GM23248 (cell line): ENCODE data around the gene PDE6C. TPM values are rescaled to one million over a fixed set of nuclear protein-coding genes. Genes with fewer than 3 reads are reported as not detected.

ENCODE experiments used
- DNase-seq: peaks from one replicate; pipeline ENCODE4 v3.0.0-alpha.2; 2015
- H2AFZ ChIP-seq: fragments of 200-600 bp; sonication (generic); 2 replicates; pipeline ENCODE4 v1.6.1; 2016; ENCODE audit warnings: antibody characterized with exemption
- H3F3A ChIP-seq: fragments of 200-600 bp; sonication (generic); 2 replicates; pipeline ENCODE4 v1.6.1; 2016; ENCODE audit warnings: mild to moderate bottlenecking, antibody characterized with exemption, mixed run types; ENCODE audit not compliant: insufficient read depth
- H3K27ac ChIP-seq: fragments of 200-600 bp; sonication (generic); 2 replicates; pipeline ENCODE4 v1.5.1; 2016; ENCODE audit warnings: mild to moderate bottlenecking
- H3K27me3 ChIP-seq: fragments of 200-600 bp; sonication (generic); replicated peaks from 2 replicates; pipeline ENCODE4 v1.6.1; 2016; ENCODE audit warnings: mild to moderate bottlenecking; ENCODE audit not compliant: insufficient read depth
- H3K36me3 ChIP-seq: fragments of 200-600 bp; sonication (generic); 2 replicates; pipeline ENCODE4 v1.6.1; 2016; ENCODE audit warnings: low read depth, mild to moderate bottlenecking
- H3K4me1 ChIP-seq: fragments of 200-600 bp; sonication (generic); 2 replicates; pipeline ENCODE4 v1.6.1; 2016; ENCODE audit warnings: mild to moderate bottlenecking; ENCODE audit not compliant: insufficient read depth
- H3K4me2 ChIP-seq: fragments of 200-600 bp; sonication (generic); one replicate; pipeline ENCODE4 v1.6.1; 2016; ENCODE audit warnings: mild to moderate bottlenecking; ENCODE audit not compliant: unreplicated experiment
- H3K4me3 ChIP-seq: fragments of 200-600 bp; sonication (generic); 2 replicates; pipeline ENCODE4 v1.5.1; 2016; ENCODE audit warnings: mild to moderate bottlenecking
- H3K79me2 ChIP-seq: fragments of 200-600 bp; sonication (generic); 2 replicates; pipeline ENCODE4 v1.6.1; 2016; ENCODE audit warnings: mild to moderate bottlenecking; ENCODE audit not compliant: insufficient read depth
- H3K9ac ChIP-seq: fragments of 200-600 bp; sonication (generic); 2 replicates; pipeline ENCODE4 v1.6.1; 2016; ENCODE audit warnings: mild to moderate bottlenecking
- H3K9me2 ChIP-seq: fragments of 200-600 bp; sonication (generic); 2 replicates; pipeline ENCODE4 v1.6.1; 2016; ENCODE audit warnings: mixed run types, mild to moderate bottlenecking, moderate library complexity; ENCODE audit not compliant: insufficient read depth
- H3K9me3 ChIP-seq: fragments of 200-600 bp; sonication (generic); one replicate; pipeline ENCODE4 v1.6.1; 2017; ENCODE audit warnings: low read depth
- H4K20me1 ChIP-seq: fragments of 200-600 bp; sonication (generic); 2 replicates; pipeline ENCODE4 v1.6.0; 2016; ENCODE audit not compliant: insufficient read depth
- EZH2 ChIP-seq: fragments of 200-600 bp; sonication (generic); IDR thresholded peaks from 2 replicates; pipeline ENCODE4 v1.6.1; 2018; ENCODE audit warnings: antibody characterized with exemption, mild to moderate bottlenecking; ENCODE audit not compliant: insufficient read depth, poor library complexity, severe bottlenecking
- EZH2phosphoT487 ChIP-seq: fragments of 200-600 bp; sonication (generic); IDR thresholded peaks from 2 replicates; pipeline ENCODE4 v1.6.1; 2018; ENCODE audit warnings: antibody characterized with exemption, moderate library complexity, mild to moderate bottlenecking, low read depth; ENCODE audit not compliant: insufficient read depth
- WGBS, 2 experiments: methylation state at CpG; one replicate each; pipeline ENCODE4 v1.1.6; 2015 to 2017; ENCODE audit warnings: low lambda C conversion rate in 2 of 2, low coverage in 1 of 2; ENCODE audit errors: missing lambda C conversion rate in 2 of 2; 5-methylcytosine and 5-hydroxymethylcytosine counted together
- in situ Hi-C: fragments of 300-500 bp; cut with MboI; formaldehyde crosslinking; loops from 2 replicates; pipeline ENCODE4 v1.15.0; 2020
- polyA plus RNA-seq: library from polyadenylated mRNA; unstranded; fragments of >200 nt; fragmentation: Nextera tagmentation; extraction: Ambion mirVana; gene quantifications from 2 replicates; pipeline ENCODE4 v1.2.1, GENCODE V29; 2016
- total RNA-seq: library from RNA; depleted of rRNA; stranded (reverse); fragments of >200 nt; shearing (Covaris generic); gene quantifications from 2 replicates; pipeline ENCODE4 v1.2.3, GENCODE V29; 2014; rRNA removed

PDE6C gene
- total and polyA plus RNA-seq, 2 experiments from 2014 or later, result not detected

DNA sequence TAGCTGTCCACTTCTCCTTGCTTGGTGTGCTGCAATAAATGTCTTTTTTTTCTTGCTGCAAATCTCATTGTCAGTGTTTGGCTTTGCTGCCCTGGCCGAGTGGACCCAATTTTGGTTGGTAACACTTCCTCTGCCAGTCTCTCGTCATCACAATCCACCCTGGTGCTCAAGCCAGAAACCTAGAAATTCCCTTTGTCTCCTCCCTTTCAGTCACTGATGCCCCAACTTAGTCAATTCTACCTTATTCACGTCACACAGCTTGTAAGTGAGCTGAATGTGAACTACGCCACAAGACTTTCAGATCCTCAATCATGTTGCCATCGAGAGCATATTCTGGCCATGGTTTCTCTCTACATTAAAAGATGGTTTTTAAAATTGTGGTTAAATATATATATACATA lies 103.0 kb downstream of the PDE6C start:
- Histone ChIP-seq H3K9ac (no peak overlapping the region), H3K4me2 (no peak overlapping the region), H3K4me1 (no peaks in the 10 kb centered on the region), H3K9me2 (no peaks in the 10 kb centered on the region), H3K9me3 (no peaks in the 10 kb centered on the region), H3K27ac (no peak overlapping the region), H3K4me3 (no peak overlapping the region), H3K27me3 (0 out of 2 replicates have a peak, but pooled peaks cover 4% of the 10 kb centered on the region), H3K36me3 (no peaks in the 10 kb centered on the region), H3F3A (no peaks in the 10 kb centered on the region), H2AFZ (no peak overlapping the region), H4K20me1 (no peaks in the 10 kb centered on the region), H3K79me2 (no peaks in the 10 kb centered on the region)
- no peak for DNase-seq
- TF ChIP-seq EZH2phosphoT487, result no peak
- TF ChIP-seq EZH2, result no peak
- in situ Hi-C loops, result no loop called here
- WGBS, 2 experiments, result 45 to 48% methylated on average over 5 of the region's 5 CpGs

Other genes starting within 250 kb of the PDE6C start
- 256 and 261 TPM in 2 replicates for gene MYOF, start 130.2 kb upstream of the PDE6C start, total RNA-seq
- 93.0 and 101 TPM in 2 replicates for gene MYOF, start 130.2 kb upstream of the PDE6C start, polyA plus RNA-seq
- gene CEP55, start 115.9 kb upstream of the PDE6C start, total RNA-seq, result 21.5 and 32.4 TPM in 2 replicates
- 14.9 and 16.8 TPM in 2 replicates for gene CEP55, start 115.9 kb upstream of the PDE6C start, polyA plus RNA-seq
- gene FFAR4, start 45.9 kb upstream of the PDE6C start, total RNA-seq, result not detected in 2 replicates
- not detected in 2 replicates for gene FFAR4, start 45.9 kb upstream of the PDE6C start, polyA plus RNA-seq
- gene RBP4, start 11.3 kb upstream of the PDE6C start, total RNA-seq, result 1.1 TPM in 1 of 2 replicates, not detected in the other
- 0.46 and 0.90 TPM in 2 replicates for gene RBP4, start 11.3 kb upstream of the PDE6C start, polyA plus RNA-seq
- gene FRA10AC1, start 90.1 kb downstream of the PDE6C start, total RNA-seq, result 7.6 and 17.1 TPM in 2 replicates
- gene FRA10AC1, start 90.1 kb downstream of the PDE6C start, polyA plus RNA-seq, result 14.8 and 17.0 TPM in 2 replicates
- not detected in 2 replicates for gene LGI1, start 145.4 kb downstream of the PDE6C start, total RNA-seq
- gene LGI1, start 145.4 kb downstream of the PDE6C start, polyA plus RNA-seq, result not detected in 2 replicates